HG02610 (cell line): ENCODE measurements around the gene CYP2U1.

Source experiments
- ATAC-seq: cut with Tn5 transposase; IDR thresholded peaks from one replicate; pipeline ENCODE4 v1.9.1; 2021; ENCODE audit warnings: mild to moderate bottlenecking, moderate library complexity; ENCODE audit not compliant: unreplicated experiment

Gene CYP2U1

GRCh38 chr4:107978716-107979451, 47.5 kb downstream of the CYP2U1 start:
- no peak for ATAC-seq

- ATAC-seq: no peak
These were observed 56.8 kb downstream of the CYP2U1 start for GRCh38 chr4:107987916-107988762.

- ATAC-seq: no peak
These were observed 57.4 kb downstream of the CYP2U1 start for GRCh38 chr4:107988763-107989035.

GRCh38 chr4:107989162-107989536, 57.8 kb downstream of the CYP2U1 start:
- no peak for ATAC-seq

GRCh38 chr4:107989537-107990386, 58.4 kb downstream of the CYP2U1 start, which contains the start of gene HADH:
Gene HADH, plus strand, starts transcription at chr4:107989889. Its CDS starts 44 bp downstream, at chr4:107989933.
- ATAC-seq: peak; percentile 97

GRCh38 chr4:107991945-107992630, 60.7 kb downstream of the CYP2U1 start:
- ATAC-seq: no peak

GRCh38 chr4:107993969-107994368, 62.6 kb downstream of the CYP2U1 start:
- peak; percentile 38 for ATAC-seq

GRCh38 chr4:107994894-107995293, 63.5 kb downstream of the CYP2U1 start:
- no peak for ATAC-seq

- no peak for ATAC-seq
These were observed 65.8 kb downstream of the CYP2U1 start for GRCh38 chr4:107996949-107997788.

GRCh38 chr4:107997794-107998193, 66.4 kb downstream of the CYP2U1 start:
- ATAC-seq: no peak

- ATAC-seq: no peak
These were observed 68.7 kb downstream of the CYP2U1 start for GRCh38 chr4:107999932-108000539.

- no peak for ATAC-seq
These were observed 70.3 kb downstream of the CYP2U1 start for GRCh38 chr4:108001540-108002135.
